Gastroesophageal sphincter (tissue), 4 donors: ENCODE data around the gene TTC21B. TPM values are rescaled to one million over a fixed set of nuclear protein-coding genes. Genes with fewer than 3 reads are reported as not detected.

ENCODE experiments used
- ATAC-seq: fragments of 150-250 bp; one replicate; pipeline ENCODE4 v1.9.1; 2016; ENCODE audit warnings: mild to moderate bottlenecking, moderate library complexity
- H3K27ac ChIP-seq, 4 donors: fragments of 200-600 bp; sonication (generic) in 3 of 4; 1 replicate in 3 of 4; 2 replicates in 1 of 4; pipeline ENCODE4 v1.5.1; 2016 to 2019
- H3K27me3 ChIP-seq: fragments of 200-600 bp; sonication (generic); one replicate; pipeline ENCODE4 v1.5.1; 2019
- H3K36me3 ChIP-seq, 2 donors: fragments of 200-600 bp; sonication (generic); one replicate each; pipeline ENCODE4 v1.5.1; 2019; ENCODE audit warnings: control low read depth in 1 of 2
- H3K4me1 ChIP-seq, 3 donors: fragments of 200-600 bp; sonication (generic); 1 replicate in 2 of 3; 2 replicates in 1 of 3; pipeline ENCODE4 v1.5.1; 2016 to 2019; ENCODE audit warnings: control low read depth in 2 of 3
- H3K4me3 ChIP-seq, 2 donors: fragments of 200-600 bp; sonication (generic); one replicate each; pipeline ENCODE4 v1.5.1; 2019; ENCODE audit warnings: mild to moderate bottlenecking in 1 of 2, moderate library complexity in 1 of 2
- H3K9me3 ChIP-seq, 3 donors: fragments of 200-600 bp; sonication (generic); one replicate each; pipeline ENCODE4 v1.5.1; 2017 to 2019; ENCODE audit warnings: control low read depth in 2 of 3
- CTCF ChIP-seq, 4 experiments: fragments of 200-600 bp in 2 of 4; fragments of 450-650 bp in 2 of 4; sonication (generic) in 1 of 4; IDR thresholded peaks; one replicate each; pipeline ENCODE4 v1.5.1; 2017 to 2019; ENCODE audit warnings: antibody characterized with exemption in 4 of 4, mild to moderate bottlenecking in 2 of 4, moderate library complexity in 2 of 4
- EP300 ChIP-seq: sonication (generic); formaldehyde crosslinking; IDR thresholded peaks from one replicate; pipeline ENCODE4 v1.6.1; 2017; ENCODE audit warnings: antibody characterized with exemption, mild to moderate bottlenecking
- POLR2A ChIP-seq, 2 donors: fragments of 450-650 bp; IDR thresholded peaks; one replicate each; pipeline ENCODE4 v1.6.1; 2017; ENCODE audit warnings: antibody characterized with exemption in 2 of 2, mild to moderate bottlenecking in 2 of 2, moderate library complexity in 1 of 2
- POLR2AphosphoS5 ChIP-seq: sonication (generic); formaldehyde crosslinking; IDR thresholded peaks from one replicate; pipeline ENCODE4 v1.6.1; 2017; ENCODE audit warnings: antibody characterized with exemption
- WGBS, 2 donors: methylation state at CpG; one replicate each; pipeline ENCODE4 v1.1.5; 2018; ENCODE audit warnings: low coverage in 1 of 2; 5-methylcytosine and 5-hydroxymethylcytosine counted together
- total RNA-seq, 4 donors: library from RNA; depleted of rRNA; stranded (reverse); fragments of >200 nt; gene quantifications; one replicate each; pipeline ENCODE4 v1.1.0, GENCODE V29; 2016

The TTC21B gene
- total RNA-seq, 4 donors from 2014 or later = 15.0 to 30.2 (median 26.3) TPM

GRCh38 chr2:165839610-165840009 lies 114.0 kb downstream of the TTC21B start:
- Histone ChIP-seq H3K27ac (no peak overlapping the region), H3K9me3 (no peaks in the 10 kb centered on the region), H3K27me3 (no peaks in the 10 kb centered on the region), H3K4me1 (no peaks in the 10 kb centered on the region), H3K36me3 (no peaks in the 10 kb centered on the region), H3K4me3 (no peak overlapping the region)
- WGBS, 2 donors = 83 to 100% methylated on average over 1 to 2 of the region's 2 CpGs
- no peak for ATAC-seq
- TF ChIP-seq EP300 (no peak), POLR2AphosphoS5 (no peak), POLR2A (IDR thresholded peaks at IDR 0.05) (no peak), CTCF (IDR thresholded peaks at IDR 0.05) (no peak)

- H3K4me1 ChIP-seq = no peaks in the 10 kb centered on the region
- no peaks in the 10 kb centered on the region for H3K27me3 ChIP-seq
- ATAC-seq = no peak
- H3K36me3 ChIP-seq = no peaks in the 10 kb centered on the region
- TF ChIP-seq EP300 = no peak
- TF ChIP-seq POLR2AphosphoS5 = no peak
- TF ChIP-seq CTCF (IDR thresholded peaks at IDR 0.05) = no peak
- no peak for TF ChIP-seq POLR2A (IDR thresholded peaks at IDR 0.05)
- H3K9me3 ChIP-seq = no peaks in the 10 kb centered on the region
- 50 to 73% methylated on average over 3 of the region's 3 CpGs for WGBS, 2 donors
- H3K4me3 ChIP-seq = no peak overlapping the region
- no peak overlapping the region for H3K27ac ChIP-seq
Observed at GRCh38 chr2:165837122-165837521, 116.5 kb downstream of the TTC21B start.

GRCh38 chr2:165835363-165835762 lies 118.2 kb downstream of the TTC21B start:
- 80 to 85% methylated on average over 2 of the region's 2 CpGs for WGBS, 2 donors
- ATAC-seq = no peak
- Histone ChIP-seq H3K27ac (no peak overlapping the region), H3K4me3 (no peak overlapping the region), H3K9me3 (no peaks in the 10 kb centered on the region), H3K27me3 (no peaks in the 10 kb centered on the region), H3K4me1 (peaks cover 0 to 3% (median 1%) of the 10 kb centered on the region in 3 donors), H3K36me3 (no peaks in the 10 kb centered on the region)
- TF ChIP-seq POLR2AphosphoS5 (no peak), EP300 (no peak), CTCF (IDR thresholded peaks at IDR 0.05) (no peak), POLR2A (IDR thresholded peaks at IDR 0.05) (no peak)

- no peaks in the 10 kb centered on the region for H3K36me3 ChIP-seq
- no peak overlapping the region for H3K4me3 ChIP-seq
- H3K27me3 ChIP-seq = no peaks in the 10 kb centered on the region
- no peak overlapping the region for H3K27ac ChIP-seq
- no peak for ATAC-seq
- H3K9me3 ChIP-seq = no peaks in the 10 kb centered on the region
- 75 to 88% methylated on average over 4 of the region's 4 CpGs for WGBS, 2 donors
- H3K4me1 ChIP-seq = peaks cover 0 to 3% (median 2%) of the 10 kb centered on the region in 3 donors
- no peak for TF ChIP-seq POLR2AphosphoS5
- no peak for TF ChIP-seq POLR2A (IDR thresholded peaks at IDR 0.05)
- no peak for TF ChIP-seq EP300
- TF ChIP-seq CTCF (IDR thresholded peaks at IDR 0.05) = no peak
Observed at GRCh38 chr2:165833156-165833555, 120.4 kb downstream of the TTC21B start.

GRCh38 chr2:165827921-165828276 lies 125.7 kb downstream of the TTC21B start:
- no peak for ATAC-seq
- Histone ChIP-seq H3K4me1 (peaks cover 0 to 3% (median 2%) of the 10 kb centered on the region in 3 donors), H3K27me3 (no peaks in the 10 kb centered on the region), H3K36me3 (no peaks in the 10 kb centered on the region), H3K27ac (no peak overlapping the region), H3K9me3 (no peaks in the 10 kb centered on the region), H3K4me3 (no peak overlapping the region)
- TF ChIP-seq CTCF (IDR thresholded peaks at IDR 0.05) (no peak), POLR2A (IDR thresholded peaks at IDR 0.05) (no peak), POLR2AphosphoS5 (no peak)
- WGBS, 2 donors = 100% methylated on average over 1 of the region's 1 CpG
